SK-N-SH (cell line): ENCODE results near the gene CACNA1E. TPM values are rescaled to one million over a fixed set of nuclear protein-coding genes. Genes with fewer than 3 reads are reported as not detected.

Experiments
- CTCF ChIA-PET: fragments of 300-600, 350-600 bp; formaldehyde crosslinking; extraction: SDS; loops from one replicate; lab custom pipeline; 2021; lab: Yijun Ruan, JAX
- POLR2A ChIA-PET: fragments of 350-600 bp; sonication (Branson Sonifier 250); formaldehyde crosslinking; extraction: SDS; loops from one replicate; lab custom pipeline; 2020; ENCODE audit warnings: antibody characterized with exemption, inconsistent platforms; lab: Yijun Ruan, JAX
- DNase-seq: peaks from one replicate; pipeline ENCODE4 v3.0.0; 2012
- H2AFZ ChIP-seq: fragments of 200-600 bp; sonication (generic); 2 replicates; pipeline ENCODE4 v1.8.1; 2016; ENCODE audit warnings: antibody characterized with exemption, mild to moderate bottlenecking, low read depth
- H3F3A ChIP-seq: fragments of 200-600 bp; sonication (generic); replicated peaks from 2 replicates; pipeline ENCODE3; 2016; ENCODE audit warnings: antibody characterized with exemption, mild to moderate bottlenecking; ENCODE audit not compliant: insufficient read depth
- H3K27ac ChIP-seq, 2 experiments: fragments of 200-500 bp in 1 of 2; fragments of 200-600 bp in 1 of 2; sonication (Bioruptor generic) in 1 of 2; sonication (generic), shearing (Covaris generic) in 1 of 2; 2 replicates each; pipeline versions ENCODE4 v1.5.1 to v1.6.1; 2014 to 2016; ENCODE audit warnings: low read depth in 2 of 2, inconsistent platforms in 1 of 2, low read length in 1 of 2, mild to moderate bottlenecking in 1 of 2, mixed read lengths in 1 of 2
- H3K27me3 ChIP-seq: fragments of 200-600 bp; sonication (generic), shearing (Covaris generic); 2 replicates; pipeline ENCODE4 v1.6.1; 2016; ENCODE audit warnings: mixed run types; ENCODE audit not compliant: insufficient read depth
- H3K36me3 ChIP-seq, 2 experiments: fragments of 200-500 bp in 1 of 2; fragments of 200-600 bp in 1 of 2; sonication (Bioruptor generic) in 1 of 2; sonication (generic) in 1 of 2; replicated peaks in 1 of 2; 2 replicates each; pipeline versions ENCODE3 to v1.5.1; 2014 to 2016; ENCODE audit warnings: low read length in 1 of 2, mild to moderate bottlenecking in 1 of 2; ENCODE audit not compliant: insufficient read depth in 2 of 2, control insufficient read depth in 1 of 2
- H3K4me1 ChIP-seq, 2 experiments: fragments of 200-500 bp in 1 of 2; fragments of 200-600 bp in 1 of 2; sonication (Bioruptor generic) in 1 of 2; sonication (generic), shearing (Covaris generic) in 1 of 2; 2 replicates each; pipeline versions ENCODE4 v1.5.1 to v1.6.1; 2014 to 2016; ENCODE audit warnings: low read depth in 1 of 2, low read length in 1 of 2, mixed run types in 1 of 2; ENCODE audit not compliant: insufficient read depth in 2 of 2, control insufficient read depth in 1 of 2
- H3K4me2 ChIP-seq: fragments of 200-600 bp; sonication (generic), shearing (Covaris generic); 2 replicates; pipeline ENCODE4 v1.6.1; 2017; ENCODE audit warnings: mixed run types
- H3K4me3 ChIP-seq, 2 experiments: fragments of 200-500 bp in 1 of 2; fragments of 200-600 bp in 1 of 2; sonication (Bioruptor generic) in 1 of 2; sonication (generic), shearing (Covaris generic) in 1 of 2; 2 replicates each; pipeline versions ENCODE4 v1.5.1 to v1.8.1; 2014 to 2016; ENCODE audit warnings: low read depth in 2 of 2, inconsistent platforms in 1 of 2, low read length in 1 of 2, mild to moderate bottlenecking in 1 of 2, mixed read lengths in 1 of 2, moderate library complexity in 1 of 2
- H3K79me2 ChIP-seq: fragments of 200-600 bp; sonication (generic); 2 replicates; pipeline ENCODE4 v1.8.1; 2017; ENCODE audit warnings: mild to moderate bottlenecking; ENCODE audit not compliant: insufficient read depth
- H3K9ac ChIP-seq: fragments of 200-600 bp; sonication (generic); 2 replicates; pipeline ENCODE4 v1.6.1; 2017; ENCODE audit warnings: mixed run types
- H3K9me2 ChIP-seq: fragments of 200-600 bp; sonication (generic); 2 replicates; pipeline ENCODE4 v1.6.1; 2017; ENCODE audit warnings: mixed run types
- H3K9me3 ChIP-seq: fragments of 200-600 bp; sonication (generic); 2 replicates; pipeline ENCODE4 v1.6.1; 2017; ENCODE audit warnings: mixed run types, mild to moderate bottlenecking, moderate library complexity
- H4K20me1 ChIP-seq: fragments of 200-600 bp; sonication (generic); 2 replicates; pipeline ENCODE4 v1.6.1; 2017; ENCODE audit warnings: mild to moderate bottlenecking, mixed run types; ENCODE audit not compliant: insufficient read depth
- CHD2 ChIP-seq: fragments of 150-350 bp; IDR thresholded peaks from 2 replicates; pipeline ENCODE4 v1.6.1; 2018; ENCODE audit warnings: low read length; ENCODE audit not compliant: partially characterized antibody
- ELF1 ChIP-seq: IDR thresholded peaks from 2 replicates; pipeline ENCODE4 v1.4.0; 2012
- EP300 ChIP-seq, 2 experiments: IDR thresholded peaks; 2 replicates each; pipeline versions ENCODE4 v1.4.0 to v1.6.1; 2012; ENCODE audit warnings: borderline replicate concordance in 1 of 2, low read depth in 1 of 2, low read length in 1 of 2
- EZH2phosphoT487 ChIP-seq: fragments of 200-600 bp; sonication (generic); IDR thresholded peaks from 2 replicates; pipeline ENCODE4 v1.6.1; 2017; ENCODE audit warnings: low read depth, mixed run types, mild to moderate bottlenecking, antibody characterized with exemption, moderate library complexity, borderline replicate concordance
- FOSL2 ChIP-seq: IDR thresholded peaks from 2 replicates; pipeline ENCODE4 v1.4.0; 2012; ENCODE audit warnings: low read depth, mild to moderate bottlenecking, moderate library complexity, borderline replicate concordance
- FOXM1 ChIP-seq: IDR thresholded peaks from 2 replicates; pipeline ENCODE4 v1.4.0; 2012; ENCODE audit warnings: low read depth, mild to moderate bottlenecking
- GABPA ChIP-seq: IDR thresholded peaks from 2 replicates; pipeline ENCODE4 v1.4.0; 2012; ENCODE audit warnings: low read depth, mild to moderate bottlenecking
- MXI1 ChIP-seq: IDR thresholded peaks from 2 replicates; pipeline ENCODE4 v1.6.1; 2012; ENCODE audit warnings: mild to moderate bottlenecking, low read depth, low read length, improper control_type of control experiment
- NFIC ChIP-seq: IDR thresholded peaks from 2 replicates; pipeline ENCODE4 v1.4.0; 2012; ENCODE audit warnings: borderline replicate concordance
- POLR2AphosphoS5 ChIP-seq: IDR thresholded peaks from 2 replicates; pipeline ENCODE4 v1.6.1; 2012; ENCODE audit warnings: low read depth, low read length
- RAD21 ChIP-seq: IDR thresholded peaks from 2 replicates; pipeline ENCODE4 v1.6.1; 2012; ENCODE audit warnings: mild to moderate bottlenecking, low read length
- RCOR1 ChIP-seq: fragments of 150-350 bp; IDR thresholded peaks from 2 replicates; pipeline ENCODE4 v1.6.1; 2017; ENCODE audit warnings: antibody characterized with exemption, low read length
- SIN3A ChIP-seq: IDR thresholded peaks from 2 replicates; pipeline ENCODE4 v1.6.1; 2012; ENCODE audit warnings: low read depth, mild to moderate bottlenecking, low read length, moderate library complexity, borderline replicate concordance
- SMC3 ChIP-seq: IDR thresholded peaks from 2 replicates; pipeline ENCODE4 v1.6.1; 2012; ENCODE audit warnings: low read depth, low read length, improper control_type of control experiment
- TAF1 ChIP-seq: IDR thresholded peaks from 2 replicates; pipeline ENCODE4 v1.6.1; 2012; ENCODE audit warnings: low read depth, mild to moderate bottlenecking, low read length, moderate library complexity, borderline replicate concordance
- TCF12 ChIP-seq: IDR thresholded peaks from 2 replicates; pipeline ENCODE4 v1.4.0; 2012
- TEAD4 ChIP-seq: IDR thresholded peaks from 2 replicates; pipeline ENCODE4 v1.4.0; 2012; ENCODE audit warnings: mild to moderate bottlenecking, borderline replicate concordance; ENCODE audit not compliant: insufficient read depth
- YY1 ChIP-seq: IDR thresholded peaks from 2 replicates; pipeline ENCODE4 v1.4.0; 2012; ENCODE audit warnings: low read depth, mild to moderate bottlenecking
- WGBS: methylation state at CpG from one replicate; pipeline ENCODE4 v1.1.6; 2017; ENCODE audit warnings: low lambda C conversion rate; 5-methylcytosine and 5-hydroxymethylcytosine counted together
- polyA plus RNA-seq, 3 experiments: library from polyadenylated mRNA; depleted of rRNA; stranded (reverse); fragments of >200 nt; gene quantifications; 2 replicates each; pipeline ENCODE4 v1.2.3, GENCODE V29; 2012
- TF ChIP-seq, protein P1 (sequence below): IDR thresholded peaks from 2 replicates; pipeline ENCODE4 v1.6.1; 2012; ENCODE audit warnings: mild to moderate bottlenecking, low read depth, low read length, moderate library complexity
- TF ChIP-seq, protein P2 (sequence below): fragments of 150-350 bp; IDR thresholded peaks from 2 replicates; pipeline ENCODE4 v1.6.1; 2017; ENCODE audit warnings: antibody characterized with exemption, low read length, low read depth, borderline replicate concordance
- TF ChIP-seq, protein P3 (sequence below): fragments of 150-350 bp; IDR thresholded peaks from 2 replicates; pipeline ENCODE4 v1.6.1; 2016; ENCODE audit warnings: mild to moderate bottlenecking, low read depth, low read length

Gene CACNA1E
- polyA plus RNA-seq, 1 of the 3 experiments (the other 2 are of a cell fraction), result not detected

DNA sequence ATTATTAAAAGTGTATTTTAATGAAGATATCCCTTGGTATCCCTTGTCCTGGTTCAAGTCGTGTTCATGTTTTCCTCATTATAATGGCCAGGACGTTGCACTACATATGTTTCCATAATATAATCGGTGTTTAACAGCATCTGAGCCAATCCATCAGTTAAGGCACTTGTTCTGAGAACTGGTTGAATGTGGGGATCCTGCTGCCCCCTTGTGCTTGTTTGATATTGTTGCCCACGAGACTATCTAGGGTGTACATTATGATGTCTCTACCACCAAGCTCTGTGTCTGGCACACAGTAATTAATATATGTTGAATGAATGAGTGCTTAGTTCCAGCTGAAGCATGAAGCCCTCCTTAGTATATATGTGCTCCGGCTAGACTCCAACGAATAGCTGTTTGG, 193.0 kb downstream of the CACNA1E start:
- Histone ChIP-seq H3K27me3 (no peaks in the 10 kb centered on the region), H3F3A (no peaks in the 10 kb centered on the region), H3K4me2 (no peak overlapping the region), H3K4me3 (no peak overlapping the region), H3K36me3 (no peaks in the 10 kb centered on the region), H3K79me2 (no peaks in the 10 kb centered on the region), H2AFZ (no peak overlapping the region), H4K20me1 (no peaks in the 10 kb centered on the region), H3K9me2 (no peaks in the 10 kb centered on the region), H3K9ac (no peak overlapping the region), H3K4me1 (no peaks in the 10 kb centered on the region), H3K27ac (no peak overlapping the region), H3K9me3 (no peaks in the 10 kb centered on the region)
- 5% methylated on average over 6 of the region's 6 CpGs for WGBS
- TF ChIP-seq TCF12 (no peak), RAD21 (peak; percentile 50), ELF1 (no peak), TEAD4 (no peak), MXI1 (no peak), RCOR1 (no peak), SMC3 (peak; percentile 31; the same call in 1 of the 2 replicates), EP300 (IDR thresholded peaks at IDR 0.05; ENCODE audit: borderline replicate concordance in 1 of 2, low read depth in 1 of 2, low read length in 1 of 2) (no peak), NFIC (no peak), SIN3A (no peak), CHD2 (no peak)
- TF ChIP-seq, protein P1, sequence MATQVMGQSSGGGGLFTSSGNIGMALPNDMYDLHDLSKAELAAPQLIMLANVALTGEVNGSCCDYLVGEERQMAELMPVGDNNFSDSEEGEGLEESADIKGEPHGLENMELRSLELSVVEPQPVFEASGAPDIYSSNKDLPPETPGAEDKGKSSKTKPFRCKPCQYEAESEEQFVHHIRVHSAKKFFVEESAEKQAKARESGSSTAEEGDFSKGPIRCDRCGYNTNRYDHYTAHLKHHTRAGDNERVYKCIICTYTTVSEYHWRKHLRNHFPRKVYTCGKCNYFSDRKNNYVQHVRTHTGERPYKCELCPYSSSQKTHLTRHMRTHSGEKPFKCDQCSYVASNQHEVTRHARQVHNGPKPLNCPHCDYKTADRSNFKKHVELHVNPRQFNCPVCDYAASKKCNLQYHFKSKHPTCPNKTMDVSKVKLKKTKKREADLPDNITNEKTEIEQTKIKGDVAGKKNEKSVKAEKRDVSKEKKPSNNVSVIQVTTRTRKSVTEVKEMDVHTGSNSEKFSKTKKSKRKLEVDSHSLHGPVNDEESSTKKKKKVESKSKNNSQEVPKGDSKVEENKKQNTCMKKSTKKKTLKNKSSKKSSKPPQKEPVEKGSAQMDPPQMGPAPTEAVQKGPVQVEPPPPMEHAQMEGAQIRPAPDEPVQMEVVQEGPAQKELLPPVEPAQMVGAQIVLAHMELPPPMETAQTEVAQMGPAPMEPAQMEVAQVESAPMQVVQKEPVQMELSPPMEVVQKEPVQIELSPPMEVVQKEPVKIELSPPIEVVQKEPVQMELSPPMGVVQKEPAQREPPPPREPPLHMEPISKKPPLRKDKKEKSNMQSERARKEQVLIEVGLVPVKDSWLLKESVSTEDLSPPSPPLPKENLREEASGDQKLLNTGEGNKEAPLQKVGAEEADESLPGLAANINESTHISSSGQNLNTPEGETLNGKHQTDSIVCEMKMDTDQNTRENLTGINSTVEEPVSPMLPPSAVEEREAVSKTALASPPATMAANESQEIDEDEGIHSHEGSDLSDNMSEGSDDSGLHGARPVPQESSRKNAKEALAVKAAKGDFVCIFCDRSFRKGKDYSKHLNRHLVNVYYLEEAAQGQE, result no peak
- ChIA-PET POLR2A (no interaction called here), CTCF (interaction anchor here (0.8 to 5.0 kb wide), 6 partner anchors 11 to 198 kb away, joined by 3 to 32 read pairs (median 4); partner anchors contain the start of gene CACNA1E)
- peak; percentile 64 for DNase-seq

DNA sequence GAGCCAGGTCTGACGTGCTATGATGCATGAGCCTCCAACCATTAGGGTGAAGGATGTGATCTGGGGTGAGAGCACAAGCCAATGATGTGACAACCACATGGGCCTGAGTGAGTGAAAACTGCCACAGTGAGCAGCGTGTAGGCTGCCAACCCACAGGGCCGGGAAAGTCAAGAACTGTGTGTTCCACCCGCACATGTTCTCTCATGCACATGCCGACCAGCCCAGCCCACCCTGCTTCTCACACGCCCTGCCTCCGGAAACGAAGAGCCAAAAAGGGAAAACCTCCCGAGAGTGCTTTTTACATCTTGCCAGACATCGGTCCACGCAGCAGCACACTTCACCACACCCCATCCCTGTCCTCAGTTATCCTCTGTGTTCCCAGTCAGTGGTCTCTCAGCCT, 197.0 kb downstream of the CACNA1E start:
- Histone ChIP-seq H3K4me3 (no peak overlapping the region), H3K9ac (no peak overlapping the region), H4K20me1 (no peaks in the 10 kb centered on the region), H2AFZ (no peak overlapping the region), H3K4me1 (no peaks in the 10 kb centered on the region), H3K27me3 (no peaks in the 10 kb centered on the region), H3K36me3 (no peaks in the 10 kb centered on the region), H3K4me2 (no peak overlapping the region), H3K9me3 (no peaks in the 10 kb centered on the region), H3F3A (no peaks in the 10 kb centered on the region), H3K27ac (no peak overlapping the region), H3K9me2 (no peaks in the 10 kb centered on the region), H3K79me2 (no peaks in the 10 kb centered on the region)
- WGBS, result 34% methylated on average over 9 of the region's 11 CpGs
- CTCF ChIA-PET, result interaction anchor here (1.2 kb wide), 1 partner anchor 201 kb away, joined by 4 read pairs; no protein-coding TSS in a partner anchor
- POLR2A ChIA-PET, result no interaction called here
- DNase-seq, result no peak
- no peak for TF ChIP-seq POLR2AphosphoS5
- no peak for TF ChIP-seq TAF1
- TF ChIP-seq, protein P2, sequence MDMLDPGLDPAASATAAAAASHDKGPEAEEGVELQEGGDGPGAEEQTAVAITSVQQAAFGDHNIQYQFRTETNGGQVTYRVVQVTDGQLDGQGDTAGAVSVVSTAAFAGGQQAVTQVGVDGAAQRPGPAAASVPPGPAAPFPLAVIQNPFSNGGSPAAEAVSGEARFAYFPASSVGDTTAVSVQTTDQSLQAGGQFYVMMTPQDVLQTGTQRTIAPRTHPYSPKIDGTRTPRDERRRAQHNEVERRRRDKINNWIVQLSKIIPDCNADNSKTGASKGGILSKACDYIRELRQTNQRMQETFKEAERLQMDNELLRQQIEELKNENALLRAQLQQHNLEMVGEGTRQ, result no peak
- TF ChIP-seq FOXM1, result no peak
- no peak for TF ChIP-seq YY1
- TF ChIP-seq TEAD4, result no peak
- TF ChIP-seq EZH2phosphoT487, result no peak
- TF ChIP-seq MXI1, result no peak
- no peak for TF ChIP-seq GABPA
- TF ChIP-seq FOSL2, result no peak
- TF ChIP-seq, protein P3, sequence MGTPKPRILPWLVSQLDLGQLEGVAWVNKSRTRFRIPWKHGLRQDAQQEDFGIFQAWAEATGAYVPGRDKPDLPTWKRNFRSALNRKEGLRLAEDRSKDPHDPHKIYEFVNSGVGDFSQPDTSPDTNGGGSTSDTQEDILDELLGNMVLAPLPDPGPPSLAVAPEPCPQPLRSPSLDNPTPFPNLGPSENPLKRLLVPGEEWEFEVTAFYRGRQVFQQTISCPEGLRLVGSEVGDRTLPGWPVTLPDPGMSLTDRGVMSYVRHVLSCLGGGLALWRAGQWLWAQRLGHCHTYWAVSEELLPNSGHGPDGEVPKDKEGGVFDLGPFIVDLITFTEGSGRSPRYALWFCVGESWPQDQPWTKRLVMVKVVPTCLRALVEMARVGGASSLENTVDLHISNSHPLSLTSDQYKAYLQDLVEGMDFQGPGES, result no peak
